ENCODE measurements around the gene MRPS22. TPM values are rescaled to one million over a fixed set of nuclear protein-coding genes. Genes with fewer than 3 reads are reported as not detected.
A peak's percentile ranks its signal among the peaks of the same experiment; 100 is the strongest.
"Not testable (repeated sequence)": the region's sequence is repeated elsewhere in the genome, so short reads cannot be mapped to it uniquely, and the experiment has no call there.

The MRPS22 gene
- polyA plus RNA-seq, 3 donors = 58.6 to 62.7 (median 59.4) TPM

- no peak for DNase-seq (ENCODE audit: extremely low read depth in 1 of 11, low read depth in 9 of 11, low spot score in 4 of 11)
Observed at GRCh38 chr3:139358841-139359562, 15.2 kb downstream of the MRPS22 start.

GRCh38 chr3:139361276-139361675 lies 17.5 kb downstream of the MRPS22 start:
- DNase-seq (ENCODE audit: extremely low read depth in 1 of 11, low read depth in 9 of 11, low spot score in 4 of 11) = no peak

- DNase-seq (ENCODE audit: extremely low read depth in 1 of 11, low read depth in 9 of 11, low spot score in 4 of 11) = no peak
Observed at GRCh38 chr3:139364549-139364948, 20.7 kb downstream of the MRPS22 start.

- DNase-seq (ENCODE audit: extremely low read depth in 1 of 11, low read depth in 9 of 11, low spot score in 4 of 11) = no peak
Observed at GRCh38 chr3:139374099-139374498, 30.3 kb downstream of the MRPS22 start.

DNA sequence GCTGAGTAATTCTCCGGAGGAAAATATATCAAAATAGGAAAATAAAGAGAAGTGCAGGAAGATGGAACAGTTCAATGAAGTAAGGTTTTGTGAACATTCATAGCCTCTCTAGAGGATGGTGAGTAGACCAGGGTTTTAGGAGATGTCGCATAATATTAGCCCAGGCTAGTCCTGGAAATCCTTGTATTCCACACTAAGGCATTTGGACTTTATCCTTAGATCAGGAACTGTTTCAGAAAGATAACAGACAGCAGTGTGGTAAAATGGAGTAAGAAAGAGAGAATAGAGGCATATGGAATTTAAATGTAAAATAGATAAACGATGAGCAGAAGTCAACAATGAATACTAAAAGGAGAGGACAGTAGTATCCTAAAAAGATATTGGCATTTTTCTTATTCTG lies 33.6 kb downstream of the MRPS22 start:
- no peak for DNase-seq (ENCODE audit: extremely low read depth in 1 of 11, low read depth in 9 of 11, low spot score in 4 of 11)

GRCh38 chr3:139378587-139379241 lies 34.9 kb downstream of the MRPS22 start:
- no peak for DNase-seq (ENCODE audit: extremely low read depth in 1 of 11, low read depth in 9 of 11, low spot score in 4 of 11)

DNA sequence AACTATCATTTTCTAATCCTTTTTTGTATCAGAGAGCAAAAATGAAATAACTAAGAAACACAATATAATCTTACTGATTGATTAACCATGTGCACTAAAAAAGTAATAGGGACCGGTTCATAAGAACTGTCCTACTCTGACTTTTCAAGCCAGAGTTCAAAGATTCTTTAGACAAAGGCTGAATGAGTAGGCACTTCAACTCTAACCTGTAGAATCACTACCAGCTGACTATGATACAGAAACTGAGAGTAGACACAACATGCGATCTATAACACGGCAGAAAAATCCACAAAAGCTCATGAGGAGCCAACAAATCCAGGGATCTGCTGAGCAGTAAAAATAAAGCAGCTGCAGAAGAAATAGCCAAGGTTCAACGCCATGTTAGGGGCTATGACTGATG lies 36.8 kb downstream of the MRPS22 start:
- no peak for DNase-seq (ENCODE audit: extremely low read depth in 1 of 11, low read depth in 9 of 11, low spot score in 4 of 11)

- not testable (repeated sequence) for DNase-seq (ENCODE audit: extremely low read depth in 1 of 11, low read depth in 9 of 11, low spot score in 4 of 11)
Observed at GRCh38 chr3:139382291-139382690, 38.5 kb downstream of the MRPS22 start.

DNA sequence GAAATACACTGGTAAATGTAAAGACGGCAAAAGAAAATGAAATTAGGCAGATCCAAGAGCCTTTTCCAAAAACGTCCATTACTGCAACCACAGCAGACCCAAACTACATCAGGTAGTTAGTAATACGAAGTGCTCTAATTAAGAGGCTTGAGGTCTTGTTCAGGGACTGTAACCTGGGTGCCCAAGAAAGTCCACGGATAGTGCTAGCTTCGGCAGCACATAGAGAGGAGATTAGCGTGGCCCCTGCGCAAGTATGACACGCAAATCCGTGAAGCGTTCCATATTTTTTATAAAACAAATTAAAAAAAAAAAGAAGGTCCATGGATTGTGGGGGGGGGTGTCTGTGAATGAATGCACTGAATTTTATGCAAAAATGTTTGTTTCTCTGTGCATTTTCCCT lies 44.3 kb downstream of the MRPS22 start:
- no peak for DNase-seq (ENCODE audit: extremely low read depth in 1 of 11, low read depth in 9 of 11, low spot score in 4 of 11)

DNA sequence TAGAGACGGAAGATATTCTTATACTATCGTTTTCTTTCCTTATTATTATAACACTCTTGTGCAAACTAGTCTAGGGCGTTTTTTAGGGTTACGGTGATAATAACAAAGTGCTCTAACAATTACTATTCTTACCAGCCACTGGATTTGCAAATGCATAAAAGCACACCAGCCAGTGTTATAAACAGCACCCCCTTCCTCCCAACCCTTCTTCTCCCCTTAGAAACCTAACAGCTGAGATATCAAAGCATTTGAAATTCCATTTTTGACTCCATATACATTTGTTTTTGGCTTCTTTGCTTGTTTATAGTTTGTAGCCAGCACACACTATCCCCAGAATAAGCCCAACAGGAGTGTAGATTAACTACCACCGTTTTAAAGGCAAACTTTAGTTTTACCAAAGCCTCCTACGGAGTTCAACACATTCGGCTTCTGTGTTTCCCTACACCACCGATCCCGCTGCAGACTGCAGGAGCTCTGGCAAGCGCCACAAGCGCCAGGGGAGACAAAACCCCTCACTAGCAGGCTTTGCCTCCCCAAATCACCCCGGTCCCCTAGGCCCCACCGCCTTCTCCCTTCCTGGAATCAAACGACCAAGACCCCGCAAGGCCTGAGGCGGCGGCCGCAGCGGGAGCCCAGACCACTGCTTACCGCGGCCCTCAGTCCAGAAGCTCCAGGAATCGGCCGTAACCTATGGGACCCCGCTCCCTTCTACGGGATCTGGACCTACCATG lies 45.2 kb downstream of the MRPS22 start:
- DNase-seq (ENCODE audit: extremely low read depth in 1 of 11, low read depth in 9 of 11, low spot score in 4 of 11) = peak in 5 of 11 donors; percentile 1 to 9 (median 4)

GRCh38 chr3:139389552-139390368 lies 45.9 kb downstream of the MRPS22 start, which contains the start of gene COPB2:
TSS of gene COPB2 (minus strand) at chr3:139389647. CDS start at chr3:139389550, 97 bp downstream.
- peak; percentile 96 to 100 (median 99) for DNase-seq (ENCODE audit: extremely low read depth in 1 of 11, low read depth in 9 of 11, low spot score in 4 of 11)

DNA sequence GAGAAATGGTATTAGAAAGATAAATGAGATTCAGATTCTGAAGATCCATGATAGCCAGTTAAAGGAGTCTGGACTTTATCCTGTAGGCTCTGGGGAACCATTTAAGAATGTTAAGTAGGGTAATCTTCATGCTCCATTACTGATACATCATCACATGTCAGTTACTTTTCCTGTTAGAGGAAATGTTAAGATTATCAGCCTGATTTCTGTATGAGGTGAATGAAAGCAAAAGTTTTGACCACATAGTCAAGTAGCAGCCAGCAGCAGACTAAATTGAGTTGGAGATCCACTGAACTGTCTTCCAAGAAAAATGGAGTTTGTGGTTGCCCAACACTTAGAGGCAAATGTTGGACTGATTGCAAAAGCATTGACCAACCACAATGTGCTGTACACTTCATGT lies 50.3 kb downstream of the MRPS22 start:
- DNase-seq (ENCODE audit: extremely low read depth in 1 of 11, low read depth in 9 of 11, low spot score in 4 of 11) = no peak

DNA sequence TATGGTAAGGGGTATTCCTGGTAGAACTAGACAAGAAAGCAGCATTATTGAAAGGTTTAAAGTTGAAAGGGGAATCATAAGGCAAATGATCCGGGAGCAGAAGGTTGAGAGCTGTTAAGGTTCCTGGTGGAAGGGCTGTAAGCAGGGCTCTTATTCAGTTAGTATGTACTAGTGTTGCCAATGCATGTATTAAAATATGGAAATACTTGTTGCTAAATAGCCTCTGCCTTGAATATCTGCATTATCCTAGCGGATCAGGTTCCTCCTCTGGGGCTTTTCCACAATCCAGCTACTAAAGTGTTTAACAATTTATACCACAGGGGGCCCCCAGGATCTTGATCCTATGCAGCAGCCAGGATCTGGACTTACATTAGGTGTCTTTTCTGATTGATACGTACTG lies 52.9 kb downstream of the MRPS22 start:
- no peak for DNase-seq (ENCODE audit: extremely low read depth in 1 of 11, low read depth in 9 of 11, low spot score in 4 of 11)

DNA sequence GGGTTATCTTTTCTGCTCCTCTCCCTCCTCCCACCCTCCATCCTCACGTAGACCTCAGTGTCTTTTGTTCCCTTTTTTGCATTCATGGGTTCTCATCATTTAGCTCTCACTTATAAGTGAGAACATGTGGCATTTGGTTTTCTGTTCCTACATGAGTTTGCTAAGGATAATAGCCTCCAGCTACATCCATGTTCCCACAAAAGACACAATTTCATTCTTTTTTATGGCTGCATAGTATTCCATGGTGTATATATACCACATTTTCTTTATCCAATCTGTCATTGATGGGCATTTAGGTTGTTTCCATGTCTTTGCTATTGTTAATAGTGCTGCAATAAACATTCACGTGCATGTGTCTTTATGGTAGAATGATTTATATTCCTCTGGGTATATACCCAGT lies 57.3 kb downstream of the MRPS22 start:
- not testable (repeated sequence) for DNase-seq (ENCODE audit: extremely low read depth in 1 of 11, low read depth in 9 of 11, low spot score in 4 of 11)

Other genes with a start within 250 kb of the MRPS22 start
- gene COPB2, start 45.6 kb downstream of the MRPS22 start, polyA plus RNA-seq (ENCODE audit: insufficient read length in 3 of 3) = 100 to 1,000 TPM; 143 to 157 (median 151) TPM
- gene RBP2, start 132.5 kb downstream of the MRPS22 start, polyA plus RNA-seq (ENCODE audit: insufficient read length in 3 of 3) = 1 to 10 TPM in 1 of 3 donors, under 1 TPM in 2; 0.30 to 1.8 (median 0.47) TPM
- 100 to 1,000 TPM; 232 to 363 (median 297) TPM for gene RBP1, start 195.7 kb downstream of the MRPS22 start, polyA plus RNA-seq (ENCODE audit: insufficient read length in 3 of 3)

Measured in renal cortex interstitium (tissue), 11 donors.